ENCODE results near the gene SV2C. TPM values are rescaled to one million over a fixed set of nuclear protein-coding genes. Genes with fewer than 3 reads are reported as not detected.
"Not testable (repeated sequence)": the region's sequence is repeated elsewhere in the genome, so short reads cannot be mapped to it uniquely, and the experiment has no call there.

Gene SV2C
- total RNA-seq, 4 donors from 2014 or later: 0.05 to 0.11 TPM; not detected in 2

- WGBS, 2 donors: 74 to 80% methylated on average over 7 of the region's 7 CpGs
- Histone ChIP-seq H3K4me1 (peaks cover 0 to 4% of the 10 kb centered on the region in 2 donors), H3K36me3 (no peaks in the 10 kb centered on the region), H3K4me3 (replicated peaks in 1 of 3) (no peak overlapping the region), H3K9me3 (no peaks in the 10 kb centered on the region), H3K27ac (no peak overlapping the region), H3K27me3 (no peaks in the 10 kb centered on the region)
- TF ChIP-seq, protein P1, sequence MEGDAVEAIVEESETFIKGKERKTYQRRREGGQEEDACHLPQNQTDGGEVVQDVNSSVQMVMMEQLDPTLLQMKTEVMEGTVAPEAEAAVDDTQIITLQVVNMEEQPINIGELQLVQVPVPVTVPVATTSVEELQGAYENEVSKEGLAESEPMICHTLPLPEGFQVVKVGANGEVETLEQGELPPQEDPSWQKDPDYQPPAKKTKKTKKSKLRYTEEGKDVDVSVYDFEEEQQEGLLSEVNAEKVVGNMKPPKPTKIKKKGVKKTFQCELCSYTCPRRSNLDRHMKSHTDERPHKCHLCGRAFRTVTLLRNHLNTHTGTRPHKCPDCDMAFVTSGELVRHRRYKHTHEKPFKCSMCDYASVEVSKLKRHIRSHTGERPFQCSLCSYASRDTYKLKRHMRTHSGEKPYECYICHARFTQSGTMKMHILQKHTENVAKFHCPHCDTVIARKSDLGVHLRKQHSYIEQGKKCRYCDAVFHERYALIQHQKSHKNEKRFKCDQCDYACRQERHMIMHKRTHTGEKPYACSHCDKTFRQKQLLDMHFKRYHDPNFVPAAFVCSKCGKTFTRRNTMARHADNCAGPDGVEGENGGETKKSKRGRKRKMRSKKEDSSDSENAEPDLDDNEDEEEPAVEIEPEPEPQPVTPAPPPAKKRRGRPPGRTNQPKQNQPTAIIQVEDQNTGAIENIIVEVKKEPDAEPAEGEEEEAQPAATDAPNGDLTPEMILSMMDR (IDR thresholded peaks at IDR 0.05): no peak
- no peak for TF ChIP-seq POLR2A (IDR thresholded peaks at IDR 0.05)
- no peak for DNase-seq
- intact Hi-C loops (cut with DNase I): no loop called here
These were observed 236.5 kb downstream of the SV2C start for GRCh38 chr5:76319673-76320072.

DNA sequence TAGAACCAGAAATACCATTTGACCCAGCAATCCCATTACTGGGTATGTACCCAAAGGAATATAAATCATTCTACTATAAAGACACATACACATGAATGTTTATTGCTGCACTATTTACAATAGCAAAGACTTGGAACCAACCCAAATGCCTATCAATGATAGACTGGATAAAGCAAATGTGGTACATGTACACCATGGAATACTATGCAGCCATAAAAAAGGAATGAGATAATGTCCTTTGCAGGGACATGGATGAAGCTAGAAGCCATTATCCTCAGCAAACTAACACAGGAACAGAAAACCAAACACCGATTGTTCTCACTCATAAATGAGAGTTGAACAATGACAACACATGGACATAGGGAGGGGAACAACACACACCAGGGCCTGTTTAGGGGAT lies 240.3 kb downstream of the SV2C start:
- H3K4me1 ChIP-seq: peaks cover 12 to 16% of the 10 kb centered on the region in 2 donors
- intact Hi-C loops (cut with DNase I); H3K36me3 ChIP-seq; H3K27me3 ChIP-seq; H3K9me3 ChIP-seq; H3K4me3 ChIP-seq (replicated peaks in 1 of 3); DNase-seq; H3K27ac ChIP-seq: not testable (repeated sequence)
- WGBS, 2 donors: 89 to 97% methylated on average over 1 of the region's 1 CpG

DNA sequence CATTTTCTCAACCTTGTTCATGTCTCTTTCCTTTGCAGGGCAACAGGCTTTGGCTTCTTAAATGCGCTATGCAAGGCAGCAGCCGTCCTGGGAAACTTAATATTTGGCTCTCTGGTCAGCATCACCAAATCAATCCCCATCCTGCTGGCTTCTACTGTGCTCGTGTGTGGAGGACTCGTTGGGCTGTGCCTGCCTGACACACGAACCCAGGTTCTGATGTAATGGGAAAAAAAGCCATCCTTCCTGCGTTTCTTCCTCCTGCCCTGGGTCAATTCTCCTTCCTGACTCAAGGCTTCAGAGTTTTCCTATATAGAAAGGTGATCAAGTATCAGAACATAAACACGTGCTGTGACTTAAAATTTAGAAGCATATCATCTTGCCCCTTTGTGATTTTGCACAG lies 242.1 kb downstream of the SV2C start:
- WGBS, 2 donors: 57 to 58% methylated on average over 7 of the region's 7 CpGs
- Histone ChIP-seq H3K27me3 (no peaks in the 10 kb centered on the region), H3K9me3 (no peaks in the 10 kb centered on the region), H3K4me1 (peaks cover 12 to 16% of the 10 kb centered on the region in 2 donors), H3K36me3 (no peaks in the 10 kb centered on the region), H3K27ac (no peak overlapping the region), H3K4me3 (replicated peaks in 1 of 3) (no peak overlapping the region)
- intact Hi-C loops (cut with DNase I): no loop called here
- DNase-seq: no peak
- no peak for TF ChIP-seq POLR2A (IDR thresholded peaks at IDR 0.05)
- TF ChIP-seq, protein P1 (IDR thresholded peaks at IDR 0.05): no peak

DNA sequence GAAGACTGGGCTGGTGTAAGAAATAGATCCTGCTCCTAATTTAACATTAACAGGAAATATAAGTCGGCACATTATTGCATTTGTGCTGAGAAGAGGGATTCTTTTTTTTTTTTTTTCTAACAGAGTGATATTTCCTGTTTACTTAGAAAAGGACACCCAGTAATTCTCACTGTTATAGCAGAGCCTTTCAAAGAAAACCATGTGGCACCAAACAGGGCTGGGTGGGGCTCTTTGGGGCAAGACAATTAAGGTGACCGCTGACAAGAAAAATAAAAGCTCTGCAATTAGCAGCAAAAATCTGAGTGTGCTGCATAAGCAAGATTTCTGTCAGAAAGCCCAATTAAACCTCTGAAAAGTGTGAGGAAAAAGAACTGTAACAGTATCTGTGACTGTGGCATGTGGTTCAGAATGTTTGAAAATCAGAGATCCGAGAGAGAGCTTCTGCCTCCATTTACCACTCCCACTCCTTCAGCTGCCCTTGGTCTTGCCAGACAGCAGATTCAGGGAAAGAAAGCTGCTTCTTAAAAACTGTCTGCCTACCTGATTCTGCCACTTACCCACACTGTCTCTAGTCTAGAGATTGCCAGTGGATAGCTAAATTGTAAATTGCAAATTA lies 242.8 kb downstream of the SV2C start:
- Histone ChIP-seq H3K9me3 (no peaks in the 10 kb centered on the region), H3K27ac (no peak overlapping the region), H3K36me3 (no peaks in the 10 kb centered on the region), H3K27me3 (no peaks in the 10 kb centered on the region), H3K4me1 (peaks cover 8 to 16% of the 10 kb centered on the region in 2 donors), H3K4me3 (replicated peaks in 1 of 3) (no peak overlapping the region)
- intact Hi-C loops (cut with DNase I): no loop called here
- TF ChIP-seq, protein P1 (IDR thresholded peaks at IDR 0.05): no peak
- 39 to 48% methylated on average over 3 of the region's 3 CpGs for WGBS, 2 donors
- peak in 1 of 2 donors; percentile 16 for DNase-seq

- intact Hi-C loops (cut with DNase I): no loop called here
- WGBS, 2 donors: 55 to 63% methylated on average over 10 of the region's 10 CpGs
- TF ChIP-seq POLR2A (IDR thresholded peaks at IDR 0.05): no peak
- TF ChIP-seq, protein P1 (IDR thresholded peaks at IDR 0.05): no peak
- H3K9me3 ChIP-seq: no peaks in the 10 kb centered on the region
- H3K27ac ChIP-seq: no peak overlapping the region
- DNase-seq: no peak
- no peak overlapping the region for H3K4me3 ChIP-seq (replicated peaks in 1 of 3)
- no peaks in the 10 kb centered on the region for H3K36me3 ChIP-seq
- H3K4me1 ChIP-seq: peaks cover 8 to 16% of the 10 kb centered on the region in 2 donors
- no peaks in the 10 kb centered on the region for H3K27me3 ChIP-seq
These were observed 243.6 kb downstream of the SV2C start for GRCh38 chr5:76326577-76327302.
